Psoas muscle (tissue), 8 donors: Measurements from ENCODE around the gene SLC17A7. TPM values are rescaled to one million over a fixed set of nuclear protein-coding genes. Genes with fewer than 3 reads are reported as not detected.

Experiments
- ATAC-seq, 4 donors: fragments of 200-7000 bp; cut with Tn5 transposase; one replicate each; pipeline ENCODE4 v1.9.1; 2020; ENCODE audit warnings: moderate library complexity in 3 of 4, mild to moderate bottlenecking in 2 of 4
- DNase-seq, 2 donors: peaks; one replicate each; pipeline ENCODE4 v3.0.0-alpha.2; 2020
- H3K27ac ChIP-seq: fragments of 200-600 bp; one replicate; pipeline ENCODE4 v1.8.0; 2022
- H3K27me3 ChIP-seq, 3 donors: fragments of 200-600 bp in 1 of 3; one replicate each; pipeline versions ENCODE4 v1.6.1 to v1.8.0; 2013 to 2022; ENCODE audit warnings: low read length in 2 of 3, mild to moderate bottlenecking in 2 of 3, moderate library complexity in 1 of 3; ENCODE audit not compliant: insufficient read depth in 3 of 3
- H3K36me3 ChIP-seq, 2 donors: fragments of 200-600 bp in 1 of 2; one replicate each; pipeline versions ENCODE4 v1.6.1 to v1.8.0; 2013 to 2022; ENCODE audit warnings: low read depth in 1 of 2, mild to moderate bottlenecking in 1 of 2, moderate library complexity in 1 of 2; ENCODE audit not compliant: insufficient read depth in 1 of 2
- H3K4me1 ChIP-seq: fragments of 200-600 bp; one replicate; pipeline ENCODE4 v1.8.0; 2022
- H3K4me3 ChIP-seq: fragments of 200-600 bp; one replicate; pipeline ENCODE4 v1.8.0; 2022; ENCODE audit warnings: mild to moderate bottlenecking
- H3K9me3 ChIP-seq: fragments of 200-600 bp; one replicate; pipeline ENCODE4 v1.8.0; 2022
- WGBS, 3 donors: extraction: QIAGEN DNeasy Blood & Tissue Kit; methylation state at CpG; one replicate each; pipeline versions ENCODE4 v1.1.6 to v1.1.7; 2013; 5-methylcytosine and 5-hydroxymethylcytosine counted together
- intact Hi-C, 2 donors: fragments of 100-400 bp; cut with DNase I; formaldehyde crosslinking; loops; one replicate each; pipeline versions ENCODE4 v1.11.0 to v1.14.2; 2022
- polyA plus RNA-seq, 3 donors: library from polyadenylated mRNA; stranded (reverse); fragments of 200-250 nt; gene quantifications; one replicate each; pipeline ENCODE4 v1.2.3, GENCODE V29; 2013
- total RNA-seq, 4 donors: library from RNA; stranded (reverse); fragmentation: NEBNext Ultra II Directional in 2 of 4; extraction: Animal tissue kit (Norgen Biotek cat#: 25700) in 2 of 4; gene quantifications; one replicate each; pipeline versions ENCODE4 v1.2.1 to v1.2.4, GENCODE V29; 2021 to 2023
- TF ChIP-seq, protein P1 (sequence below): fragments of 200-600 bp; IDR thresholded peaks from one replicate; pipeline ENCODE4 v1.8.0; 2022; ENCODE audit warnings: antibody characterized with exemption
- donor health status: healthy with polysubstance abuse.
- donor health status: DM: no; HTN: no; CAD: no; lungs with moderate emphysema.
- donor health status: Bipolar disorder and iron deficiency.
- donor health status: healthy.
- donor health status: DM: yes; HTN: yes; CAD: no.
- donor health status: DM: no; HTN: no; CAD: no.
- donor health status: DM: no; HTN: no; CAD: no.
- donor health status: DM: yes; HTN: yes; CAD: no.

SLC17A7 gene
- total and polyA plus RNA-seq, 7 donors = 0.42 to 1.8 (median 0.78) TPM

GRCh38 chr19:49439836-49440235, 1.5 kb downstream of the SLC17A7 start:
- Histone ChIP-seq H3K4me3 (no peak overlapping the region), H3K36me3 (no peaks in the 10 kb centered on the region), H3K27me3 (peaks cover 0 to 70% (median 38%) of the 10 kb centered on the region in 3 donors), H3K27ac (no peak overlapping the region), H3K4me1 (no peaks in the 10 kb centered on the region), H3K9me3 (no peaks in the 10 kb centered on the region)
- WGBS, 3 donors = 39 to 57% (median 43%) methylated on average over 5 to 6 of the region's 6 CpGs
- intact Hi-C loops = loop anchor here in 1 of 2 donors (5.0 kb wide), 1 partner anchor 213 kb away; no protein-coding TSS in a partner anchor
- DNase-seq (no peak), ATAC-seq (no peak)
- TF ChIP-seq, protein P1, sequence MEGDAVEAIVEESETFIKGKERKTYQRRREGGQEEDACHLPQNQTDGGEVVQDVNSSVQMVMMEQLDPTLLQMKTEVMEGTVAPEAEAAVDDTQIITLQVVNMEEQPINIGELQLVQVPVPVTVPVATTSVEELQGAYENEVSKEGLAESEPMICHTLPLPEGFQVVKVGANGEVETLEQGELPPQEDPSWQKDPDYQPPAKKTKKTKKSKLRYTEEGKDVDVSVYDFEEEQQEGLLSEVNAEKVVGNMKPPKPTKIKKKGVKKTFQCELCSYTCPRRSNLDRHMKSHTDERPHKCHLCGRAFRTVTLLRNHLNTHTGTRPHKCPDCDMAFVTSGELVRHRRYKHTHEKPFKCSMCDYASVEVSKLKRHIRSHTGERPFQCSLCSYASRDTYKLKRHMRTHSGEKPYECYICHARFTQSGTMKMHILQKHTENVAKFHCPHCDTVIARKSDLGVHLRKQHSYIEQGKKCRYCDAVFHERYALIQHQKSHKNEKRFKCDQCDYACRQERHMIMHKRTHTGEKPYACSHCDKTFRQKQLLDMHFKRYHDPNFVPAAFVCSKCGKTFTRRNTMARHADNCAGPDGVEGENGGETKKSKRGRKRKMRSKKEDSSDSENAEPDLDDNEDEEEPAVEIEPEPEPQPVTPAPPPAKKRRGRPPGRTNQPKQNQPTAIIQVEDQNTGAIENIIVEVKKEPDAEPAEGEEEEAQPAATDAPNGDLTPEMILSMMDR = no peak

DNA sequence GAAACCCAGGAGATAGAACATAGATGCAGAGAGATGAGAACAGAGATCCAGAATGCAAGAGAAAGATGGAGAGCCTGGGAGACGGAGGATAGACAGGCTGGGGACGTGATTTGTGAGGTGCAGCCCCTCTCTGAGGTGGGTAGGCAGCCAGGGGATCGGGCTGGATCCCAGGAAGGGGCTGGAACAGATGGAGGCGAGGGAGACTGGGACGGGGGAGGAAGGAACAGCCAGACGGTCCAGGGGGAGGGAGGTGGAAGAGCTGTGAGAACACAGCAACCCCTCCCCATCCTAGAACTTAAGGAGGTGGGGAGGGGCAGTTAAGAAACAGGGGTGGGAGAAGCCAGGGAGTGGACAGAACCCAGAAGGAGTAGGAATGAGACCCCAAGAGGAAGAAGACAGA, 3.1 kb downstream of the SLC17A7 start:
- Histone ChIP-seq H3K4me3 (no peak overlapping the region), H3K27me3 (peaks cover 0 to 86% (median 45%) of the 10 kb centered on the region in 3 donors), H3K27ac (no peak overlapping the region), H3K4me1 (no peaks in the 10 kb centered on the region), H3K36me3 (no peaks in the 10 kb centered on the region), H3K9me3 (no peaks in the 10 kb centered on the region)
- no peak for ATAC-seq
- no peak for DNase-seq
- intact Hi-C loops = no loop called here
- 11 to 15% (median 11%) methylated on average over 6 of the region's 6 CpGs for WGBS, 3 donors
- TF ChIP-seq, protein P1 = no peak

GRCh38 chr19:49437231-49437630, 4.1 kb downstream of the SLC17A7 start:
- Histone ChIP-seq H3K27ac (no peak overlapping the region), H3K36me3 (no peaks in the 10 kb centered on the region), H3K4me3 (no peak overlapping the region), H3K27me3 (peaks cover 0 to 95% (median 53%) of the 10 kb centered on the region in 3 donors), H3K4me1 (no peaks in the 10 kb centered on the region), H3K9me3 (no peaks in the 10 kb centered on the region)
- TF ChIP-seq, protein P1 = no peak
- ATAC-seq (no peak), DNase-seq (no peak)
- WGBS, 3 donors = 9 to 12% (median 10%) methylated on average over 8 of the region's 8 CpGs
- intact Hi-C loops = no loop called here

DNA sequence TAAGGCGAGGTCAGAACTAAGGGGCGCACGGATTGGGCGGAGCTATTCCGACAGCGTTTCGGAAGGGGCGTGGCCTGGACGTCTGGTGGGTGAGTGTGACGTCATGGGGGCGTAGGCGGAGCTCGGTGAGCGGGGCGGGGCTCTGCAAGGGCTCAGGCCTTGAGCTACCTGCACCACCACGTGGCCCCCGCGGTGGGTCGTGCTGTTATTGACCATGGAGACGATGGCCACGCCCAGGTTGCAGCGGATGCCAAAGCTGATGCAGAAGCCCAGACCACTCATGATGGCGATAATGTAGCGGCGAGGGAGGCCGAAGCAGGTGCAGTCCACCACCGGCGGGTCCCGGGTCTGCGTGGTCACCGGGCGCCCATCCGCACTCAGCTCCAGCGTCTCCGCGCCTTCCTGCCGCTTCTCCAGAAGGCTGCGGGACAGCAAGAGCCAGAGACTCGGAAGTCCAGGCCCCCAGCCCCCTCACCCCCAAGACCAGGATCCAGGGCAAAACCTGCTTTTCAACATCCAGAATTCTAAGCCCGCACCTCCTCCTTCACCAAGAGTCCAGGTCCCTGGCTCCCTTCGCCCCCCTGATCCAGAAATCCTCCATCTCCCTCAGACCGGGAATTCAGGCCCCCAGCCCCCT, 4.8 kb downstream of the SLC17A7 start:
- Histone ChIP-seq H3K27ac (no peak overlapping the region), H3K9me3 (no peaks in the 10 kb centered on the region), H3K36me3 (no peaks in the 10 kb centered on the region), H3K4me1 (no peaks in the 10 kb centered on the region), H3K27me3 (peaks cover 0 to 95% (median 53%) of the 10 kb centered on the region in 3 donors), H3K4me3 (no peak overlapping the region)
- WGBS, 3 donors = 12 to 13% (median 12%) methylated on average over 32 to 42 of the region's 42 CpGs
- ATAC-seq (no peak), DNase-seq (no peak)
- TF ChIP-seq, protein P1 = no peak
- intact Hi-C loops = no loop called here

- no peak for ATAC-seq
- no peaks in the 10 kb centered on the region for H3K9me3 ChIP-seq
- intact Hi-C loops = no loop called here
- WGBS, 3 donors = 79 to 82% (median 80%) methylated on average over 10 of the region's 10 CpGs
- peaks cover 0 to 96% (median 55%) of the 10 kb centered on the region in 3 donors for H3K27me3 ChIP-seq
- H3K4me1 ChIP-seq = no peaks in the 10 kb centered on the region
- no peak for DNase-seq
- H3K27ac ChIP-seq = no peak overlapping the region
- H3K4me3 ChIP-seq = no peak overlapping the region
- TF ChIP-seq, protein P1 = no peak
- H3K36me3 ChIP-seq = no peaks in the 10 kb centered on the region
Observed at GRCh38 chr19:49435670-49436069, 5.7 kb downstream of the SLC17A7 start.
